Measurements from ENCODE around the gene MATR3.

Gene MATR3

GRCh38 chr5:139364466-139364865 lies 70.9 kb downstream of the MATR3 start:
- no peak overlapping the region for H3K4me3 ChIP-seq (replicated peaks; ENCODE audit: low read depth, low read length)
- no peak for TF ChIP-seq CTCF (IDR thresholded peaks at IDR 0.05; ENCODE audit: insufficient read depth, low read length, poor library complexity, severe bottlenecking)
- H3K27me3 ChIP-seq (replicated peaks; ENCODE audit: control insufficient read depth, insufficient read depth, low read length) = no peaks in the 10 kb centered on the region
- H3K36me3 ChIP-seq (ENCODE audit: control insufficient read depth, insufficient read depth, low read length) = peaks cover 4% of the 10 kb centered on the region; the same call in 1 of the 2 replicates
- no peak for DNase-seq (ENCODE audit: extremely low read depth, insufficient read length)

- TF ChIP-seq CTCF (IDR thresholded peaks at IDR 0.05; ENCODE audit: insufficient read depth, low read length, poor library complexity, severe bottlenecking) = peak; percentile 16
- no peak for DNase-seq (ENCODE audit: extremely low read depth, insufficient read length)
- Histone ChIP-seq H3K36me3 (ENCODE audit: control insufficient read depth, insufficient read depth, low read length) (peaks cover 4% of the 10 kb centered on the region), H3K27me3 (replicated peaks; ENCODE audit: control insufficient read depth, insufficient read depth, low read length) (no peaks in the 10 kb centered on the region), H3K4me3 (replicated peaks; ENCODE audit: low read depth, low read length) (no peak overlapping the region)
Observed at GRCh38 chr5:139368613-139369012, 75.1 kb downstream of the MATR3 start.

- TF ChIP-seq CTCF (IDR thresholded peaks at IDR 0.05; ENCODE audit: insufficient read depth, low read length, poor library complexity, severe bottlenecking) = no peak
- DNase-seq (ENCODE audit: extremely low read depth, insufficient read length) = no peak
- Histone ChIP-seq H3K4me3 (replicated peaks; ENCODE audit: low read depth, low read length) (no peak overlapping the region), H3K27me3 (replicated peaks; ENCODE audit: control insufficient read depth, insufficient read depth, low read length) (no peaks in the 10 kb centered on the region), H3K36me3 (ENCODE audit: control insufficient read depth, insufficient read depth, low read length) (peaks cover 4% of the 10 kb centered on the region)
Observed at GRCh38 chr5:139369181-139369580, 75.6 kb downstream of the MATR3 start.

GRCh38 chr5:139371482-139372435 lies 78.2 kb downstream of the MATR3 start:
- no peak for DNase-seq (ENCODE audit: extremely low read depth, insufficient read length)
- H3K4me3 ChIP-seq (replicated peaks; ENCODE audit: low read depth, low read length) = no peak overlapping the region
- no peaks in the 10 kb centered on the region for H3K27me3 ChIP-seq (replicated peaks; ENCODE audit: control insufficient read depth, insufficient read depth, low read length)
- TF ChIP-seq CTCF (IDR thresholded peaks at IDR 0.05; ENCODE audit: insufficient read depth, low read length, poor library complexity, severe bottlenecking) = no peak
- H3K36me3 ChIP-seq (ENCODE audit: control insufficient read depth, insufficient read depth, low read length) = peaks cover under 1% of the 10 kb centered on the region

- Histone ChIP-seq H3K27me3 (replicated peaks; ENCODE audit: control insufficient read depth, insufficient read depth, low read length) (no peaks in the 10 kb centered on the region), H3K36me3 (ENCODE audit: control insufficient read depth, insufficient read depth, low read length) (no peaks in the 10 kb centered on the region), H3K4me3 (replicated peaks; ENCODE audit: low read depth, low read length) (no peak overlapping the region)
- no peak for DNase-seq (ENCODE audit: extremely low read depth, insufficient read length)
- no peak for TF ChIP-seq CTCF (IDR thresholded peaks at IDR 0.05; ENCODE audit: insufficient read depth, low read length, poor library complexity, severe bottlenecking)
Observed at GRCh38 chr5:139374909-139375308, 81.4 kb downstream of the MATR3 start.

Data from GM06990 (cell line).